Measurements from ENCODE around the gene RPS6KA2.

RPS6KA2 gene

GRCh38 chr6:166488076-166488685, 138.9 kb downstream of the RPS6KA2 start:
- Histone ChIP-seq H3K27me3 (ENCODE audit: control insufficient read depth, insufficient read depth, low read length, poor library complexity, severe bottlenecking) (no peaks in the 10 kb centered on the region), H3K4me3 (ENCODE audit: insufficient read depth, low read depth, low read length) (no peak overlapping the region), H3K9me3 (ENCODE audit: control insufficient read depth, low read length) (no peaks in the 10 kb centered on the region), H3K4me1 (ENCODE audit: control insufficient read depth, insufficient read depth, low read length) (peaks cover 16% of the 10 kb centered on the region), H3K27ac (ENCODE audit: insufficient read depth, low read depth, low read length, poor library complexity, severe bottlenecking) (peak overlapping the region; percentile 9), H3K36me3 (ENCODE audit: control insufficient read depth, insufficient read depth, low read length) (no peaks in the 10 kb centered on the region)
- 94 to 95% methylated on average over 15 of the region's 15 CpGs for WGBS, 2 experiments

GRCh38 chr6:166487148-166487547, 139.9 kb downstream of the RPS6KA2 start:
- Histone ChIP-seq H3K27ac (ENCODE audit: insufficient read depth, low read depth, low read length, poor library complexity, severe bottlenecking) (no peak overlapping the region), H3K4me1 (ENCODE audit: control insufficient read depth, insufficient read depth, low read length) (peaks cover 16% of the 10 kb centered on the region), H3K4me3 (ENCODE audit: insufficient read depth, low read depth, low read length) (no peak overlapping the region), H3K9me3 (ENCODE audit: control insufficient read depth, low read length) (no peaks in the 10 kb centered on the region), H3K27me3 (ENCODE audit: control insufficient read depth, insufficient read depth, low read length, poor library complexity, severe bottlenecking) (no peaks in the 10 kb centered on the region), H3K36me3 (ENCODE audit: control insufficient read depth, insufficient read depth, low read length) (no peaks in the 10 kb centered on the region)
- WGBS, 2 experiments = 95 to 96% methylated on average over 11 of the region's 11 CpGs

GRCh38 chr6:166486536-166486880, 140.5 kb downstream of the RPS6KA2 start:
- Histone ChIP-seq H3K27ac (ENCODE audit: insufficient read depth, low read depth, low read length, poor library complexity, severe bottlenecking) (no peak overlapping the region), H3K4me1 (ENCODE audit: control insufficient read depth, insufficient read depth, low read length) (peaks cover 16% of the 10 kb centered on the region), H3K27me3 (ENCODE audit: control insufficient read depth, insufficient read depth, low read length, poor library complexity, severe bottlenecking) (no peaks in the 10 kb centered on the region), H3K36me3 (ENCODE audit: control insufficient read depth, insufficient read depth, low read length) (no peaks in the 10 kb centered on the region), H3K9me3 (ENCODE audit: control insufficient read depth, low read length) (no peaks in the 10 kb centered on the region), H3K4me3 (ENCODE audit: insufficient read depth, low read depth, low read length) (no peak overlapping the region)
- WGBS, 2 experiments = 95 to 96% methylated on average over 9 of the region's 9 CpGs

GRCh38 chr6:166485651-166486535, 141.2 kb downstream of the RPS6KA2 start:
- H3K27ac ChIP-seq (ENCODE audit: insufficient read depth, low read depth, low read length, poor library complexity, severe bottlenecking) = no peak overlapping the region
- H3K4me3 ChIP-seq (ENCODE audit: insufficient read depth, low read depth, low read length) = no peak overlapping the region
- 94% methylated on average over 20 of the region's 20 CpGs for WGBS, 2 experiments
- no peaks in the 10 kb centered on the region for H3K27me3 ChIP-seq (ENCODE audit: control insufficient read depth, insufficient read depth, low read length, poor library complexity, severe bottlenecking)
- peaks cover 16% of the 10 kb centered on the region for H3K4me1 ChIP-seq (ENCODE audit: control insufficient read depth, insufficient read depth, low read length)
- no peaks in the 10 kb centered on the region for H3K9me3 ChIP-seq (ENCODE audit: control insufficient read depth, low read length)
- H3K36me3 ChIP-seq (ENCODE audit: control insufficient read depth, insufficient read depth, low read length) = no peaks in the 10 kb centered on the region

GRCh38 chr6:166484863-166485262, 142.2 kb downstream of the RPS6KA2 start:
- H3K27ac ChIP-seq (ENCODE audit: insufficient read depth, low read depth, low read length, poor library complexity, severe bottlenecking) = no peak overlapping the region
- WGBS, 2 experiments = 82 to 87% methylated on average over 10 of the region's 10 CpGs
- peaks cover 16% of the 10 kb centered on the region for H3K4me1 ChIP-seq (ENCODE audit: control insufficient read depth, insufficient read depth, low read length)
- H3K9me3 ChIP-seq (ENCODE audit: control insufficient read depth, low read length) = no peaks in the 10 kb centered on the region
- H3K36me3 ChIP-seq (ENCODE audit: control insufficient read depth, insufficient read depth, low read length) = no peaks in the 10 kb centered on the region
- H3K4me3 ChIP-seq (ENCODE audit: insufficient read depth, low read depth, low read length) = no peak overlapping the region
- H3K27me3 ChIP-seq (ENCODE audit: control insufficient read depth, insufficient read depth, low read length, poor library complexity, severe bottlenecking) = no peaks in the 10 kb centered on the region

GRCh38 chr6:166483573-166484250, 143.3 kb downstream of the RPS6KA2 start:
- Histone ChIP-seq H3K27ac (ENCODE audit: insufficient read depth, low read depth, low read length, poor library complexity, severe bottlenecking) (no peak overlapping the region), H3K36me3 (ENCODE audit: control insufficient read depth, insufficient read depth, low read length) (no peaks in the 10 kb centered on the region), H3K27me3 (ENCODE audit: control insufficient read depth, insufficient read depth, low read length, poor library complexity, severe bottlenecking) (no peaks in the 10 kb centered on the region), H3K9me3 (ENCODE audit: control insufficient read depth, low read length) (no peaks in the 10 kb centered on the region), H3K4me3 (ENCODE audit: insufficient read depth, low read depth, low read length) (no peak overlapping the region), H3K4me1 (ENCODE audit: control insufficient read depth, insufficient read depth, low read length) (peaks cover 9% of the 10 kb centered on the region)
- WGBS, 2 experiments = 92 to 96% methylated on average over 15 of the region's 15 CpGs

- no peaks in the 10 kb centered on the region for H3K27me3 ChIP-seq (ENCODE audit: control insufficient read depth, insufficient read depth, low read length, poor library complexity, severe bottlenecking)
- H3K36me3 ChIP-seq (ENCODE audit: control insufficient read depth, insufficient read depth, low read length) = no peaks in the 10 kb centered on the region
- no peak overlapping the region for H3K4me3 ChIP-seq (ENCODE audit: insufficient read depth, low read depth, low read length)
- WGBS, 2 experiments = 91 to 94% methylated on average over 10 of the region's 10 CpGs
- peaks cover 9% of the 10 kb centered on the region for H3K4me1 ChIP-seq (ENCODE audit: control insufficient read depth, insufficient read depth, low read length)
- no peaks in the 10 kb centered on the region for H3K9me3 ChIP-seq (ENCODE audit: control insufficient read depth, low read length)
- H3K27ac ChIP-seq (ENCODE audit: insufficient read depth, low read depth, low read length, poor library complexity, severe bottlenecking) = no peak overlapping the region
Measured at GRCh38 chr6:166483026-166483425, 144.0 kb downstream of the RPS6KA2 start.

- Histone ChIP-seq H3K36me3 (ENCODE audit: control insufficient read depth, insufficient read depth, low read length) (no peaks in the 10 kb centered on the region), H3K27me3 (ENCODE audit: control insufficient read depth, insufficient read depth, low read length, poor library complexity, severe bottlenecking) (no peaks in the 10 kb centered on the region), H3K9me3 (ENCODE audit: control insufficient read depth, low read length) (no peaks in the 10 kb centered on the region), H3K4me3 (ENCODE audit: insufficient read depth, low read depth, low read length) (no peak overlapping the region), H3K4me1 (ENCODE audit: control insufficient read depth, insufficient read depth, low read length) (no peaks in the 10 kb centered on the region), H3K27ac (ENCODE audit: insufficient read depth, low read depth, low read length, poor library complexity, severe bottlenecking) (no peak overlapping the region)
- 95 to 96% methylated on average over 28 of the region's 28 CpGs for WGBS, 2 experiments
Measured at GRCh38 chr6:166478782-166479592, 148.1 kb downstream of the RPS6KA2 start.

- H3K27ac ChIP-seq (ENCODE audit: insufficient read depth, low read depth, low read length, poor library complexity, severe bottlenecking) = no peak overlapping the region
- 94 to 95% methylated on average over 21 of the region's 21 CpGs for WGBS, 2 experiments
- H3K4me3 ChIP-seq (ENCODE audit: insufficient read depth, low read depth, low read length) = no peak overlapping the region
- H3K27me3 ChIP-seq (ENCODE audit: control insufficient read depth, insufficient read depth, low read length, poor library complexity, severe bottlenecking) = no peaks in the 10 kb centered on the region
- H3K36me3 ChIP-seq (ENCODE audit: control insufficient read depth, insufficient read depth, low read length) = no peaks in the 10 kb centered on the region
- no peaks in the 10 kb centered on the region for H3K4me1 ChIP-seq (ENCODE audit: control insufficient read depth, insufficient read depth, low read length)
- no peaks in the 10 kb centered on the region for H3K9me3 ChIP-seq (ENCODE audit: control insufficient read depth, low read length)
Measured at GRCh38 chr6:166477647-166478365, 149.2 kb downstream of the RPS6KA2 start.
